ENCODE results near the gene TMEM92.

GRCh38 chr17:50275279-50275678 lies 1.0 kb downstream of the TMEM92 start:
- TF ChIP-seq CTCF (IDR thresholded peaks at IDR 0.05): no peak
- no peak for TF ChIP-seq POLR2A (IDR thresholded peaks at IDR 0.05)

All from adrenal gland (tissue), 5 donors.